Endothelial cell of umbilical vein (primary cell): ENCODE measurements around the gene STARD13. TPM values are rescaled to one million over a fixed set of nuclear protein-coding genes. Genes with fewer than 3 reads are reported as not detected.

ENCODE experiments used
- BruUV-seq: library from RNA; stranded (reverse); fragments of 400-500 nt; replicated peaks from 2 replicates; lab custom pipeline; 2021; lab: Mats Ljungman, UMichigan
- CTCF ChIA-PET: fragments of 300-600, 350-600 bp; sonication (Branson Sonifier 250); formaldehyde crosslinking; loops from one replicate; lab custom pipeline; 2021; ENCODE audit warnings: antibody characterized with exemption, inconsistent platforms; lab: Charles Lee
- POLR2A ChIA-PET: fragments of 300-600, 350-600 bp; sonication (Branson Sonifier 250); formaldehyde crosslinking; loops from one replicate; lab custom pipeline; 2021; ENCODE audit warnings: antibody characterized with exemption, inconsistent platforms; lab: Charles Lee
- DNase-seq: peaks from one replicate; pipeline ENCODE4 v3.0.0-alpha.2; 2011; ENCODE audit warnings: low read depth, low spot score
- FAIRE-seq: peaks from 2 replicates; lab custom pipeline; 2011; peaks lifted over from hg19 to GRCh38; lab: Jason Lieb, UNC
- H2AFZ ChIP-seq: 2 replicates; pipeline ENCODE4 v1.6.0; 2012; ENCODE audit warnings: low read depth, low read length, control low read depth, inconsistent platforms
- H3K27ac ChIP-seq: 2 replicates; pipeline ENCODE4 v1.5.1; 2011; ENCODE audit warnings: low read depth, mild to moderate bottlenecking, control low read depth, low read length, moderate library complexity; ENCODE audit not compliant: insufficient read depth
- H3K27me3 ChIP-seq, 2 experiments: 2 replicates each; pipeline versions ENCODE4 v1.6.0 to v1.6.1; 2011; ENCODE audit warnings: low read length in 2 of 2, mixed read lengths in 1 of 2; ENCODE audit not compliant: control insufficient read depth in 2 of 2, insufficient read depth in 2 of 2
- H3K36me3 ChIP-seq, 2 experiments: 2 replicates in 1 of 2; 3 replicates in 1 of 2; pipeline ENCODE4 v1.5.1; 2011; ENCODE audit warnings: low read length in 2 of 2, mild to moderate bottlenecking in 1 of 2, moderate library complexity in 1 of 2; ENCODE audit not compliant: control insufficient read depth in 2 of 2, insufficient read depth in 2 of 2; ENCODE audit errors: extremely low read depth in 1 of 2
- H3K4me1 ChIP-seq: 3 replicates; pipeline ENCODE4 v1.5.1; 2011; ENCODE audit warnings: mild to moderate bottlenecking, low read length; ENCODE audit not compliant: control insufficient read depth, insufficient read depth; ENCODE audit errors: extremely low read depth
- H3K4me2 ChIP-seq: 2 replicates; pipeline ENCODE4 v1.6.1; 2011; ENCODE audit warnings: low read length, control low read depth, mixed read lengths; ENCODE audit not compliant: insufficient read depth
- H3K4me3 ChIP-seq, 3 experiments: fragments of 200-600 bp in 1 of 3; sonication (generic), shearing (Covaris generic) in 1 of 3; replicated peaks in 1 of 3; 2 replicates each; pipeline ENCODE4 v1.5.1; 2011 to 2016; ENCODE audit warnings: control low read depth in 3 of 3, low read length in 3 of 3, mild to moderate bottlenecking in 2 of 3, inconsistent platforms in 1 of 3, low read depth in 1 of 3, moderate library complexity in 1 of 3; ENCODE audit not compliant: insufficient read depth in 1 of 3
- H3K79me2 ChIP-seq: 2 replicates; pipeline ENCODE4 v1.6.0; 2012; ENCODE audit warnings: low read length, inconsistent platforms; ENCODE audit not compliant: control insufficient read depth, insufficient read depth
- H3K9ac ChIP-seq: replicated peaks from 2 replicates; pipeline ENCODE3; 2011; ENCODE audit warnings: low read length, control low read depth; ENCODE audit not compliant: insufficient read depth; ENCODE audit errors: extremely low read depth
- H3K9me1 ChIP-seq: replicated peaks from 3 replicates; pipeline ENCODE4 v1.6.0; 2011; ENCODE audit warnings: mild to moderate bottlenecking, low read length; ENCODE audit not compliant: control insufficient read depth, insufficient read depth; ENCODE audit errors: extremely low read depth
- H3K9me3 ChIP-seq: replicated peaks from 2 replicates; pipeline ENCODE4 v1.5.1; 2012; ENCODE audit warnings: low read length, inconsistent platforms; ENCODE audit not compliant: control insufficient read depth, insufficient read depth
- H4K20me1 ChIP-seq: replicated peaks from 2 replicates; pipeline ENCODE3; 2011; ENCODE audit warnings: mild to moderate bottlenecking, low read length; ENCODE audit not compliant: control insufficient read depth, insufficient read depth; ENCODE audit errors: extremely low read depth
- CTCF ChIP-seq, 2 donors: IDR thresholded peaks; 1 replicate in 1 of 2; 2 replicates in 1 of 2; pipeline ENCODE4 v1.5.1; 2011; ENCODE audit warnings: low read length in 2 of 2, mild to moderate bottlenecking in 2 of 2, moderate library complexity in 2 of 2, control low read depth in 1 of 2, inconsistent platforms in 1 of 2, low read depth in 1 of 2; ENCODE audit not compliant: insufficient read depth in 1 of 2; ENCODE audit errors: extremely low read depth in 1 of 2
- FOS ChIP-seq: IDR thresholded peaks from 2 replicates; pipeline ENCODE4 v1.6.1; 2011; ENCODE audit warnings: mild to moderate bottlenecking, low read length, moderate library complexity, borderline replicate concordance; ENCODE audit not compliant: insufficient read depth
- JUN ChIP-seq: IDR thresholded peaks from 2 replicates; pipeline ENCODE4 v1.6.1; 2011; ENCODE audit warnings: borderline replicate concordance, low read depth; ENCODE audit not compliant: insufficient read length, insufficient read depth
- MAX ChIP-seq: IDR thresholded peaks from 2 replicates; pipeline ENCODE4 v1.6.1; 2011; ENCODE audit not compliant: insufficient read depth, insufficient read length
- MYC ChIP-seq: IDR thresholded peaks from one replicate; pipeline ENCODE4 v1.6.1; 2011; ENCODE audit warnings: mild to moderate bottlenecking, low read depth, low read length
- POLR2A ChIP-seq: IDR thresholded peaks from 2 replicates; pipeline ENCODE4 v1.6.1; 2012; ENCODE audit warnings: low read depth, mild to moderate bottlenecking, control low read depth, low read length
- dilution Hi-C: fragments of 300-500 bp; cut with MboI; formaldehyde crosslinking; loops from one replicate; pipeline ENCODE4 v1.15.0; 2019; ENCODE audit warnings: low sequenced_read_pairs; ENCODE audit not compliant: extremely low pct_ligation_motif_present
- intact Hi-C: fragments of 100-400 bp; cut with micrococcal nuclease; formaldehyde crosslinking; loops from one replicate; pipeline ENCODE4 v1.10.0; 2022
- polyA plus RNA-seq, 4 experiments: library from polyadenylated mRNA; depleted of rRNA in 3 of 4; stranded (reverse) in 3 of 4; unstranded in 1 of 4; fragments of >200 nt; gene quantifications; 2 replicates each; pipeline versions ENCODE4 v1.2.1 to v1.2.3, GENCODE V29; 2011 to 2012; ENCODE audit warnings: missing spikeins in 1 of 4
- total RNA-seq: library from RNA; stranded (reverse); gene quantifications from 2 replicates; pipeline ENCODE4 v1.2.3, GENCODE V29; 2021

Gene STARD13
- total and polyA plus RNA-seq, 2 donors (not counting 3 experiments of a cell fraction or from before 2014, with no cell fraction given) = 11.0 to 47.7 TPM

- no peak for TF ChIP-seq CTCF (IDR thresholded peaks at IDR 0.05; ENCODE audit: extremely low read depth in 1 of 2, insufficient read depth in 1 of 2, low read depth in 1 of 2, low read length in 2 of 2)
- TF ChIP-seq FOS = peak; percentile 23
- TF ChIP-seq MAX = no peak
- peak; percentile 10 for TF ChIP-seq JUN
- no peak for TF ChIP-seq MYC
- no peak for TF ChIP-seq POLR2A
- ChIA-PET POLR2A (no interaction called here), CTCF (interaction anchor here (1.4 kb wide), 1 partner anchor 19 kb away, joined by 3 read pairs; no protein-coding TSS in a partner anchor)
- no peaks in the 10 kb centered on the region for H4K20me1 ChIP-seq
- H3K36me3 ChIP-seq = no peaks in the 10 kb centered on the region
- peak overlapping the region; percentile 28 for H3K4me2 ChIP-seq
- H3K27me3 ChIP-seq = no peaks in the 10 kb centered on the region
- H3K27ac ChIP-seq = peak overlapping the region; percentile 84
- H3K9me3 ChIP-seq = no peaks in the 10 kb centered on the region
- no peaks in the 10 kb centered on the region for H3K9me1 ChIP-seq
- H3K4me1 ChIP-seq = peaks cover 50% of the 10 kb centered on the region
- dilution Hi-C loops = no loop called here
- peak; percentile 45 for DNase-seq
- intact Hi-C loops = loop anchor here (10.0 kb wide), 1 partner anchor 603 kb away; the partner anchor contains the start of gene PDS5B
- no peak overlapping the region for H2AFZ ChIP-seq
- FAIRE-seq = no peak
- BruUV-seq = no TSS peak
- H3K9ac ChIP-seq = no peak overlapping the region
- H3K79me2 ChIP-seq = peaks cover 72% of the 10 kb centered on the region
- H3K4me3 ChIP-seq = no peak overlapping the region
Observed at GRCh38 chr13:33188093-33188882, 97.3 kb downstream of the STARD13 start.
